Left ventricle myocardium inferior (tissue), 1 donor: Measurements from ENCODE around the gene PDE11A. TPM values are rescaled to one million over a fixed set of nuclear protein-coding genes. Genes with fewer than 3 reads are reported as not detected.
"Not testable (repeated sequence)": the region's sequence is repeated elsewhere in the genome, so short reads cannot be mapped to it uniquely, and the experiment has no call there.

Experiments used
- DNase-seq: peaks from one replicate; pipeline ENCODE4 v3.0.0-alpha.2; 2020
- H3K27ac ChIP-seq: fragments of 200-600 bp; replicated peaks from 2 replicates; pipeline ENCODE4 v1.8.0; 2021
- H3K27me3 ChIP-seq: fragments of 200-600 bp; 2 replicates; pipeline ENCODE4 v1.8.0; 2021; ENCODE audit warnings: low read depth
- H3K36me3 ChIP-seq: fragments of 200-600 bp; 2 replicates; pipeline ENCODE4 v1.8.0; 2021
- H3K4me1 ChIP-seq: fragments of 200-600 bp; 2 replicates; pipeline ENCODE4 v1.8.0; 2021
- H3K4me3 ChIP-seq: fragments of 200-600 bp; 2 replicates; pipeline ENCODE4 v1.8.0; 2021; ENCODE audit warnings: mild to moderate bottlenecking, moderate library complexity
- H3K9me3 ChIP-seq: fragments of 200-600 bp; replicated peaks from 2 replicates; pipeline ENCODE4 v1.8.0; 2021
- CTCF ChIP-seq: fragments of 200-600 bp; IDR thresholded peaks from 2 replicates; pipeline ENCODE4 v1.8.0; 2021; ENCODE audit warnings: antibody characterized with exemption, mild to moderate bottlenecking, borderline replicate concordance
- intact Hi-C: fragments of 100-400 bp; cut with micrococcal nuclease; formaldehyde crosslinking; loops from one replicate; pipeline ENCODE4 v1.11.0; 2022
- total RNA-seq: library from RNA; stranded (reverse); fragmentation: NEBNext Ultra II Directional; extraction: Animal tissue kit (Norgen Biotek cat#: 25700); gene quantifications from one replicate; pipeline ENCODE4 v1.2.1, GENCODE V29; 2021
- donor health status: DM: no; HTN: yes; CAD: no; lungs with severe emphysema.

Gene PDE11A
- total RNA-seq, 1 donor from 2014 or later: 2.5 TPM

GRCh38 chr2:178084273-178084672 is 11.7 kb upstream of the PDE11A start:
- Histone ChIP-seq H3K4me1 (no peaks in the 10 kb centered on the region), H3K9me3 (peaks cover 3% of the 10 kb centered on the region), H3K27me3 (no peaks in the 10 kb centered on the region), H3K4me3 (no peak overlapping the region), H3K27ac (no peak overlapping the region), H3K36me3 (no peaks in the 10 kb centered on the region)
- TF ChIP-seq CTCF: no peak
- no peak for DNase-seq
- intact Hi-C loops: no loop called here

GRCh38 chr2:178082408-178083045 is 9.9 kb upstream of the PDE11A start:
- H3K27me3 ChIP-seq: no peaks in the 10 kb centered on the region
- no peaks in the 10 kb centered on the region for H3K4me1 ChIP-seq
- H3K27ac ChIP-seq: no peak overlapping the region
- no peak for DNase-seq
- H3K4me3 ChIP-seq: no peak overlapping the region
- TF ChIP-seq CTCF: no peak
- intact Hi-C loops: no loop called here
- no peaks in the 10 kb centered on the region for H3K36me3 ChIP-seq
- H3K9me3 ChIP-seq: peaks cover 6% of the 10 kb centered on the region

DNA sequence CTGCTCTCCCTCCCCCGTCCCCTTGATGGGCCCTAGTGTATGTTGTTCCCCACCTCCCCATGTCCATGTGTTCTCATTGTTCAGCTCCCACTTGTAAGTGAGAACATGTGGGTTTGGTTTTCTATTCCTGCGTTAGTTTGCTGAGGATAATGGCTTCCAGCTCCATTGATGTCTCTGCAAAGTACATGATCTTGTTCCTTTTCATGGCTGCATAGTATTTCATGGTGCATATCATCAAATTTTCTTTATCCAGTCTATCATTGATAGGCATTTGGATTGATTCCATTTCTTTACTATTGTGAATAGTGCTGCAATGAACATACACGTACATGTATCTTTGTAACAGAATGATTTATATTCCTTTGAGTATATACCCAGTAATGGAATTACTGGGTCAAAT is 6.7 kb upstream of the PDE11A start:
- H3K36me3 ChIP-seq, intact Hi-C loops, H3K4me1 ChIP-seq, DNase-seq, H3K27ac ChIP-seq, H3K4me3 ChIP-seq, H3K9me3 ChIP-seq: not testable (repeated sequence)
- H3K27me3 ChIP-seq: peaks cover 11% of the 10 kb centered on the region

DNA sequence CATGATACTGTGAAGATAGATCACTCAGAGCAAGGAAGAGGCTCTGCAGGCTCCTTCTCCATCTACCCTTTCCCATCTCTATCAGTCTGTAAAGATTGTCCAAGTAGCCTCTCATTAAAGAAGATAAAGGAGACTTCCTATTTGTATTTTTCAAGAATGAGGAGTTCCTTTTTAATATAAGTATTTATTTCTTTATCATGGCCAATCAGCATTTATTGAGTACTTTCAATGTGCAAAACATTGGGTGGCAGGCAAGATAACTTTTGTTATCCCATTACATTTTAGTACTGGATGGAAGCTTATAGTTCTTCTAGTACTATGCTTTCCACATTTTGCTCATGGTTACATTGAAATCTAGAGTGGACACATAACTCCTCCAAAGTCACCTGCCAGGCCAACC is 3.6 kb upstream of the PDE11A start:
- no peak for DNase-seq
- H3K4me1 ChIP-seq: peaks cover 14% of the 10 kb centered on the region
- H3K27me3 ChIP-seq: peaks cover 34% of the 10 kb centered on the region
- H3K27ac ChIP-seq: no peak overlapping the region
- no peaks in the 10 kb centered on the region for H3K36me3 ChIP-seq
- no peak overlapping the region for H3K4me3 ChIP-seq
- intact Hi-C loops: no loop called here
- no peak for TF ChIP-seq CTCF
- H3K9me3 ChIP-seq: peaks cover 6% of the 10 kb centered on the region

- Histone ChIP-seq H3K36me3 (no peaks in the 10 kb centered on the region), H3K27ac (no peak overlapping the region), H3K9me3 (peaks cover 6% of the 10 kb centered on the region), H3K27me3 (peaks cover 34% of the 10 kb centered on the region), H3K4me1 (peaks cover 14% of the 10 kb centered on the region), H3K4me3 (no peak overlapping the region)
- intact Hi-C loops: no loop called here
- no peak for DNase-seq
- TF ChIP-seq CTCF: no peak
Measured at GRCh38 chr2:178075006-178075326, 2.4 kb upstream of the PDE11A start.

DNA sequence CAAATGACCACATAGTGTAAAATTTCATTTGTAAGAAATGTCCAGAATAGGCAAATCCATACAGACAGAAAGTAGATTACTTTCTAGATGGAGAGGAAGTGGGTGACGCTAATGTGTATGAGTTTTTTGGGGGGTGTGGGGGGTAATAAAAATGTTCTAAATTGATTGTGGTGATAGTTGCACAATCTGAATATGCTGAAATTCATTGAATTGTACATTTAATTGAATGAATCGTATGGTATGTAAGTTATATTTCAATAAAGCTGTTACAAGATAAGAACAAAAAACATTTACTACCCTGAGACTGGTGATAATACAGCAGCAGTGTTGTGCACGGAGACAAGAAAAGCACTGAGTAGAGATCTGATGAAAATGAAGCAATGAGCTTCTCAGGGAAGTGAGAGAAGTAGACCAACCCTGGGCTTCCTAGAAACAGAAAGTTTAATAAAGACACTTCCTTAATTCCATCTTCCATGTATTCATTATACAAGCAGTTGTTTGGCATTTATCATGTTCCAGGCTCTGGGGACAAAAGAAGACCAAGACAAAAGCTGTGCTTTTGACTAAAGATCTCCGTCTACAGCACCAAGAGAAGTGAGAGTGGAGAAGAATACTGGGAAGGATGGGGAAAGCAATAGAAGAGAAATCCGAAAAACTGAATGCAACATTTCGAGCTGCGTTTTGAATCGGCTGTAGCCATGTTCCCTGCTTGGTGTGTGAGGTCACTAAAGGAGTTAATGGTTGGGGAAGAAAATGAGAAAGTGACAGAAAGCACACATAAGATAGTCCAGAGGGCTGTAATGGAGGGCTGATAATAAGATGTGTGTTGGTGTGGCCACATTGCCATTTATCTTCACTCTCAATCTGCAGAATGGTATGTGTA is 1.8 kb upstream of the PDE11A start:
- intact Hi-C loops: no loop called here
- DNase-seq: no peak

More for the DNA sequence above, 1.8 kb upstream of the PDE11A start:
- no peak for TF ChIP-seq CTCF
- peaks cover 14% of the 10 kb centered on the region for H3K4me1 ChIP-seq
- H3K36me3 ChIP-seq: no peaks in the 10 kb centered on the region
- H3K4me3 ChIP-seq: no peak overlapping the region
- no peak overlapping the region for H3K27ac ChIP-seq
- H3K27me3 ChIP-seq: peaks cover 34% of the 10 kb centered on the region
- peaks cover 4% of the 10 kb centered on the region for H3K9me3 ChIP-seq
